Caco-2 (cell line): ENCODE measurements around the gene RNLS. TPM values are rescaled to one million over a fixed set of nuclear protein-coding genes. Genes with fewer than 3 reads are reported as not detected.

Experiments used
- Bru-seq: library from RNA; stranded (reverse); fragments of 400-500 nt; gene quantifications from one replicate; lab custom pipeline; 2021; lab: Mats Ljungman, UMichigan
- BruChase-seq, 2 experiments: library from RNA; stranded (reverse); fragments of 400-500 nt; gene quantifications; one replicate each; lab custom pipeline; 2021; lab: Mats Ljungman, UMichigan
- BruUV-seq: library from RNA; stranded (reverse); fragments of 400-500 nt; replicated peaks from 2 replicates; lab custom pipeline; 2021; lab: Mats Ljungman, UMichigan
- CTCF ChIA-PET: fragments of 300-600 bp; sonication (Branson Sonifier 250); formaldehyde crosslinking; loops from one replicate; lab custom pipeline; 2022; ENCODE audit warnings: antibody characterized with exemption; lab: Charles Lee
- POLR2A ChIA-PET: fragments of 300-600 bp; sonication (Branson Sonifier 250); formaldehyde crosslinking; loops from one replicate; lab custom pipeline; 2022; ENCODE audit warnings: antibody characterized with exemption; lab: Charles Lee
- DNase-seq, 2 experiments: peaks; one replicate each; pipeline versions ENCODE4 v3.0.0 to v3.0.0-alpha.2; 2020 to 2022
- H3K27me3 ChIP-seq: replicated peaks from 2 replicates; pipeline ENCODE4 v1.6.0; 2011; ENCODE audit warnings: low read length; ENCODE audit not compliant: control insufficient read depth, insufficient read depth
- H3K36me3 ChIP-seq: 2 replicates; pipeline ENCODE4 v1.5.1; 2011; ENCODE audit warnings: low read length; ENCODE audit not compliant: control insufficient read depth, insufficient read depth
- H3K4me1 ChIP-seq: fragments of 250-450 bp; sonication (Bioruptor Pico); 2 replicates; pipeline ENCODE4 v1.5.1; 2020; ENCODE audit warnings: mild to moderate bottlenecking
- H3K4me3 ChIP-seq: 2 replicates; pipeline ENCODE4 v1.5.1; 2011; ENCODE audit warnings: low read depth, mild to moderate bottlenecking, control low read depth, low read length
- H3K9me3 ChIP-seq: fragments of 250-450 bp; sonication (Bioruptor Pico); 2 replicates; pipeline ENCODE4 v1.5.1; 2020; ENCODE audit warnings: mild to moderate bottlenecking, moderate library complexity
- H3K27ac Mint-ChIP-seq: one replicate; pipeline ENCODE4 v1.8.0; 2022; ENCODE audit warnings: mixed read lengths; ENCODE audit not compliant: unreplicated experiment
- H3K27me3 Mint-ChIP-seq: one replicate; pipeline ENCODE4 v1.8.0; 2022; ENCODE audit warnings: mixed read lengths; ENCODE audit not compliant: insufficient read depth, unreplicated experiment
- H3K36me3 Mint-ChIP-seq: one replicate; pipeline ENCODE4 v1.8.0; 2022; ENCODE audit warnings: mild to moderate bottlenecking, mixed read lengths; ENCODE audit not compliant: insufficient read depth, unreplicated experiment
- H3K4me1 Mint-ChIP-seq: one replicate; pipeline ENCODE4 v1.8.0; 2022; ENCODE audit warnings: low read depth, mixed read lengths; ENCODE audit not compliant: unreplicated experiment
- H3K4me3 Mint-ChIP-seq: one replicate; pipeline ENCODE4 v1.8.0; 2022; ENCODE audit warnings: mild to moderate bottlenecking, moderate library complexity, mixed read lengths; ENCODE audit not compliant: unreplicated experiment
- H3K9me3 Mint-ChIP-seq: one replicate; pipeline ENCODE4 v1.8.0; 2022; ENCODE audit warnings: mixed read lengths; ENCODE audit not compliant: unreplicated experiment
- CTCF ChIP-seq, 2 experiments: fragments of 200-600 bp in 1 of 2; IDR thresholded peaks; 1 replicate in 1 of 2; 2 replicates in 1 of 2; pipeline versions ENCODE4 v1.5.1 to v1.8.0; 2011 to 2022; ENCODE audit warnings: antibody characterized with exemption in 1 of 2, control low read depth in 1 of 2, inconsistent platforms in 1 of 2, low read depth in 1 of 2, low read length in 1 of 2, mild to moderate bottlenecking in 1 of 2, moderate library complexity in 1 of 2; ENCODE audit not compliant: insufficient read depth in 1 of 2, severe bottlenecking in 1 of 2, unreplicated experiment in 1 of 2
- intact Hi-C: fragments of 100-400 bp; cut with micrococcal nuclease; formaldehyde crosslinking; loops from one replicate; pipeline ENCODE4 v1.10.0; 2022; ENCODE audit not compliant: unreplicated experiment
- long read RNA-seq: library from polyadenylated mRNA; stranded (forward); transcript quantifications from one replicate; pipeline ENCODE4 v2.0.0, GENCODE V29; 2022
- total RNA-seq: library from RNA; stranded (reverse); gene quantifications from 2 replicates; pipeline ENCODE4 v1.2.3, GENCODE V29; 2022

Gene RNLS
- 5.7 and 6.7 TPM in 2 replicates for total RNA-seq
- percentile 43 among the genes with signal in this experiment for Bru-seq, nascent RNA
- BruChase-seq, experiment 1, labeled RNA remaining after a 2-hour chase, result percentile 47 among the genes with signal in this experiment
- percentile 36 among the genes with signal in this experiment for BruChase-seq, experiment 2, labeled RNA remaining after a 6-hour chase
- long read RNA-seq, result 0 reads

- H3K4me3 Mint-ChIP-seq, result peak within 1 kb of the TSS; percentile 88
- intact Hi-C loops, result loop anchor here (5.0 kb wide), 2 partner anchors 209 to 229 kb away; no protein-coding TSS in a partner anchor
Measured at GRCh38 chr10:88582806-88583583, at the start of gene RNLS. TSS of gene RNLS (minus strand) at chr10:88583318.

GRCh38 chr10:88624840-88625239 lies 41.7 kb upstream of the RNLS start:
- no TSS peak for BruUV-seq
- Histone ChIP-seq H3K36me3 (no peaks in the 10 kb centered on the region), H3K4me1 (no peaks in the 10 kb centered on the region), H3K9me3 (no peaks in the 10 kb centered on the region), H3K27me3 (no peaks in the 10 kb centered on the region), H3K4me3 (no peak overlapping the region)
- no peak for TF ChIP-seq CTCF (IDR thresholded peaks at IDR 0.05; ENCODE audit: insufficient read depth in 1 of 2, low read depth in 1 of 2, low read length in 1 of 2, severe bottlenecking in 1 of 2, unreplicated experiment in 1 of 2)
- CTCF ChIA-PET, result no interaction called here
- H3K4me3 Mint-ChIP-seq, result no peak overlapping the region
- POLR2A ChIA-PET, result no interaction called here
- H3K27me3 Mint-ChIP-seq, result peaks cover 5% of the 10 kb centered on the region
- intact Hi-C loops, result no loop called here
- H3K4me1 Mint-ChIP-seq, result no peaks in the 10 kb centered on the region
- no peak for DNase-seq
- H3K27ac Mint-ChIP-seq, result no peak overlapping the region
- H3K36me3 Mint-ChIP-seq, result no peaks in the 10 kb centered on the region
- no peaks in the 10 kb centered on the region for H3K9me3 Mint-ChIP-seq

More at GRCh38 chr10:88582806-88583583, at the start of gene RNLS:
- H3K9me3 ChIP-seq, result no peaks in the 10 kb centered on the region
- peaks cover 9% of the 10 kb centered on the region for H3K27me3 Mint-ChIP-seq
- CTCF ChIA-PET, result interaction anchor here (0.6 to 1.4 kb wide), 13 partner anchors 9 to 737 kb away, joined by 3 to 16 read pairs (median 3); no protein-coding TSS in a partner anchor
- peak; percentile 72 to 76 for DNase-seq
- peak within 1 kb of the TSS; percentile 85 for H3K27ac Mint-ChIP-seq
- no peaks in the 10 kb centered on the region for H3K9me3 Mint-ChIP-seq
- H3K36me3 Mint-ChIP-seq, result peaks cover 7% of the 10 kb centered on the region
- H3K27me3 ChIP-seq, result no peaks in the 10 kb centered on the region
- peaks cover 7% of the 10 kb centered on the region for H3K4me1 Mint-ChIP-seq
- POLR2A ChIA-PET, result interaction anchor here (1.4 kb wide), 1 partner anchor 9 kb away, joined by 4 read pairs; no protein-coding TSS in a partner anchor
- H3K4me3 ChIP-seq, result peak within 1 kb of the TSS; percentile 74
- H3K4me1 ChIP-seq, result no peaks in the 10 kb centered on the region
- TF ChIP-seq CTCF (IDR thresholded peaks at IDR 0.05; ENCODE audit: insufficient read depth in 1 of 2, low read depth in 1 of 2, low read length in 1 of 2, severe bottlenecking in 1 of 2, unreplicated experiment in 1 of 2), result peak; percentile 68 to 86
- H3K36me3 ChIP-seq, result no peaks in the 10 kb centered on the region
- no TSS peak for BruUV-seq

GRCh38 chr10:88623835-88624234 lies 40.7 kb upstream of the RNLS start:
- H3K27me3 Mint-ChIP-seq, result peaks cover 5% of the 10 kb centered on the region
- H3K27ac Mint-ChIP-seq, result no peak overlapping the region
- DNase-seq, result no peak
- Histone ChIP-seq H3K27me3 (no peaks in the 10 kb centered on the region), H3K4me3 (no peak overlapping the region), H3K9me3 (no peaks in the 10 kb centered on the region), H3K4me1 (no peaks in the 10 kb centered on the region), H3K36me3 (no peaks in the 10 kb centered on the region)
- BruUV-seq, result no TSS peak
- ChIA-PET POLR2A (no interaction called here), CTCF (no interaction called here)
- no peaks in the 10 kb centered on the region for H3K4me1 Mint-ChIP-seq
- H3K4me3 Mint-ChIP-seq, result no peak overlapping the region
- H3K9me3 Mint-ChIP-seq, result no peaks in the 10 kb centered on the region
- intact Hi-C loops, result no loop called here
- no peaks in the 10 kb centered on the region for H3K36me3 Mint-ChIP-seq
- TF ChIP-seq CTCF (IDR thresholded peaks at IDR 0.05; ENCODE audit: insufficient read depth in 1 of 2, low read depth in 1 of 2, low read length in 1 of 2, severe bottlenecking in 1 of 2, unreplicated experiment in 1 of 2), result no peak
